HCT116 (cell line): Measurements from ENCODE around the gene CLEC4M.

Experiments used
- CEBPB ChIP-seq: IDR thresholded peaks from 2 replicates; pipeline ENCODE4 v1.6.1; 2012; ENCODE audit warnings: low read depth
- EGR1 ChIP-seq: IDR thresholded peaks from 2 replicates; pipeline ENCODE4 v1.6.1; 2012; ENCODE audit warnings: low read depth
- ELF1 ChIP-seq: IDR thresholded peaks from 2 replicates; pipeline ENCODE4 v1.6.1; 2012; ENCODE audit warnings: low read depth, borderline replicate concordance
- EZH2phosphoT487 ChIP-seq: fragments of 200-600 bp; IDR thresholded peaks from 2 replicates; pipeline ENCODE4 v1.6.1; 2018; ENCODE audit warnings: antibody characterized with exemption, borderline replicate concordance
- FOSL1 ChIP-seq: IDR thresholded peaks from 2 replicates; pipeline ENCODE4 v1.6.1; 2012; ENCODE audit warnings: low read depth
- MAX ChIP-seq: IDR thresholded peaks from 2 replicates; pipeline ENCODE4 v1.6.1; 2012
- POLR2A ChIP-seq: IDR thresholded peaks from 2 replicates; pipeline ENCODE4 v1.7.0; 2011; ENCODE audit warnings: borderline replicate concordance; ENCODE audit not compliant: insufficient read depth, insufficient read length; ENCODE audit errors: extremely low read depth
- POLR2AphosphoS5 ChIP-seq: IDR thresholded peaks from 2 replicates; pipeline ENCODE4 v1.6.1; 2011; ENCODE audit warnings: mild to moderate bottlenecking, low read depth, low read length, moderate library complexity
- ZNF274 ChIP-seq: fragments of 200-500 bp; sonication (Bioruptor generic); IDR thresholded peaks from 2 replicates; pipeline ENCODE4 v1.6.1; 2014; ENCODE audit warnings: mild to moderate bottlenecking, low read depth, low read length, inconsistent platforms
- TF ChIP-seq, protein P1 (sequence below), 3 experiments: fragments of 200-600 bp in 1 of 3; sonication (generic) in 1 of 3; IDR thresholded peaks in 2 of 3; conservative IDR thresholded peaks in 1 of 3; 2 replicates each; pipeline ENCODE4 v1.5.1; 2012 to 2017; ENCODE audit warnings: low read depth in 2 of 3, low read length in 2 of 3, antibody characterized with exemption in 1 of 3, borderline replicate concordance in 1 of 3, control low read depth in 1 of 3, mild to moderate bottlenecking in 1 of 3, mixed read lengths in 1 of 3, mixed run types in 1 of 3, moderate library complexity in 1 of 3; ENCODE audit not compliant: insufficient read depth in 1 of 3
- TF ChIP-seq, protein P2 (sequence below): IDR thresholded peaks from 2 replicates; pipeline ENCODE4 v1.6.1; 2012; ENCODE audit warnings: low read depth

- TF ChIP-seq POLR2AphosphoS5 (no peak), CEBPB (no peak), ZNF274 (no peak), EZH2phosphoT487 (no peak), EGR1 (no peak), MAX (no peak), POLR2A (no peak), ELF1 (no peak), FOSL1 (no peak)
- TF ChIP-seq, protein P1, sequence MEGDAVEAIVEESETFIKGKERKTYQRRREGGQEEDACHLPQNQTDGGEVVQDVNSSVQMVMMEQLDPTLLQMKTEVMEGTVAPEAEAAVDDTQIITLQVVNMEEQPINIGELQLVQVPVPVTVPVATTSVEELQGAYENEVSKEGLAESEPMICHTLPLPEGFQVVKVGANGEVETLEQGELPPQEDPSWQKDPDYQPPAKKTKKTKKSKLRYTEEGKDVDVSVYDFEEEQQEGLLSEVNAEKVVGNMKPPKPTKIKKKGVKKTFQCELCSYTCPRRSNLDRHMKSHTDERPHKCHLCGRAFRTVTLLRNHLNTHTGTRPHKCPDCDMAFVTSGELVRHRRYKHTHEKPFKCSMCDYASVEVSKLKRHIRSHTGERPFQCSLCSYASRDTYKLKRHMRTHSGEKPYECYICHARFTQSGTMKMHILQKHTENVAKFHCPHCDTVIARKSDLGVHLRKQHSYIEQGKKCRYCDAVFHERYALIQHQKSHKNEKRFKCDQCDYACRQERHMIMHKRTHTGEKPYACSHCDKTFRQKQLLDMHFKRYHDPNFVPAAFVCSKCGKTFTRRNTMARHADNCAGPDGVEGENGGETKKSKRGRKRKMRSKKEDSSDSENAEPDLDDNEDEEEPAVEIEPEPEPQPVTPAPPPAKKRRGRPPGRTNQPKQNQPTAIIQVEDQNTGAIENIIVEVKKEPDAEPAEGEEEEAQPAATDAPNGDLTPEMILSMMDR (IDR thresholded peaks at IDR 0.05 in 2 of 3, conservative IDR thresholded peaks at IDR 0.05 in 1 of 3; ENCODE audit: borderline replicate concordance in 1 of 3, insufficient read depth in 1 of 3, low read depth in 2 of 3, low read length in 2 of 3) = no peak
- TF ChIP-seq, protein P2, sequence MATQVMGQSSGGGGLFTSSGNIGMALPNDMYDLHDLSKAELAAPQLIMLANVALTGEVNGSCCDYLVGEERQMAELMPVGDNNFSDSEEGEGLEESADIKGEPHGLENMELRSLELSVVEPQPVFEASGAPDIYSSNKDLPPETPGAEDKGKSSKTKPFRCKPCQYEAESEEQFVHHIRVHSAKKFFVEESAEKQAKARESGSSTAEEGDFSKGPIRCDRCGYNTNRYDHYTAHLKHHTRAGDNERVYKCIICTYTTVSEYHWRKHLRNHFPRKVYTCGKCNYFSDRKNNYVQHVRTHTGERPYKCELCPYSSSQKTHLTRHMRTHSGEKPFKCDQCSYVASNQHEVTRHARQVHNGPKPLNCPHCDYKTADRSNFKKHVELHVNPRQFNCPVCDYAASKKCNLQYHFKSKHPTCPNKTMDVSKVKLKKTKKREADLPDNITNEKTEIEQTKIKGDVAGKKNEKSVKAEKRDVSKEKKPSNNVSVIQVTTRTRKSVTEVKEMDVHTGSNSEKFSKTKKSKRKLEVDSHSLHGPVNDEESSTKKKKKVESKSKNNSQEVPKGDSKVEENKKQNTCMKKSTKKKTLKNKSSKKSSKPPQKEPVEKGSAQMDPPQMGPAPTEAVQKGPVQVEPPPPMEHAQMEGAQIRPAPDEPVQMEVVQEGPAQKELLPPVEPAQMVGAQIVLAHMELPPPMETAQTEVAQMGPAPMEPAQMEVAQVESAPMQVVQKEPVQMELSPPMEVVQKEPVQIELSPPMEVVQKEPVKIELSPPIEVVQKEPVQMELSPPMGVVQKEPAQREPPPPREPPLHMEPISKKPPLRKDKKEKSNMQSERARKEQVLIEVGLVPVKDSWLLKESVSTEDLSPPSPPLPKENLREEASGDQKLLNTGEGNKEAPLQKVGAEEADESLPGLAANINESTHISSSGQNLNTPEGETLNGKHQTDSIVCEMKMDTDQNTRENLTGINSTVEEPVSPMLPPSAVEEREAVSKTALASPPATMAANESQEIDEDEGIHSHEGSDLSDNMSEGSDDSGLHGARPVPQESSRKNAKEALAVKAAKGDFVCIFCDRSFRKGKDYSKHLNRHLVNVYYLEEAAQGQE = no peak
Observed at GRCh38 chr19:7811989-7812388, 48.9 kb downstream of the CLEC4M start.
